ENCODE data around the gene NUDT16. TPM values are rescaled to one million over a fixed set of nuclear protein-coding genes. Genes with fewer than 3 reads are reported as not detected.
"Not testable (repeated sequence)": the region's sequence is repeated elsewhere in the genome, so short reads cannot be mapped to it uniquely, and the experiment has no call there.

NUDT16 gene
- total RNA-seq (11.5 TPM), polyA plus RNA-seq (41.1 TPM)

- peak; percentile 91 for DNase-seq (ENCODE audit: extremely low spot score)
- peaks cover 3% of the 10 kb centered on the region for H3K4me1 ChIP-seq (ENCODE audit: insufficient read depth)
- H3K4me3 ChIP-seq (ENCODE audit: low read depth, low read length) = peak within 1 kb of the TSS; percentile 74
- peak within 1 kb of the TSS; percentile 81 for H3K27ac ChIP-seq (ENCODE audit: low read depth)
- no peaks in the 10 kb centered on the region for H3K36me3 ChIP-seq (ENCODE audit: insufficient read depth)
- under 1% methylated on average over 73 of the region's 73 CpGs for WGBS
These were observed at the start of gene NUDT16 for GRCh38 chr3:131381445-131382291. TSS of gene NUDT16 (plus strand) at chr3:131381774. CDS start at chr3:131381805, 31 bp downstream.

- H3K4me3 ChIP-seq (ENCODE audit: low read depth, low read length) = no peak overlapping the region
- no peaks in the 10 kb centered on the region for H3K36me3 ChIP-seq (ENCODE audit: insufficient read depth)
- WGBS = 89% methylated on average over 3 of the region's 3 CpGs
- no peaks in the 10 kb centered on the region for H3K4me1 ChIP-seq (ENCODE audit: insufficient read depth)
- no peak for DNase-seq (ENCODE audit: extremely low spot score)
- no peak overlapping the region for H3K27ac ChIP-seq (ENCODE audit: low read depth)
These were observed 42.5 kb upstream of the NUDT16 start for GRCh38 chr3:131338948-131339640.

GRCh38 chr3:131341761-131342160, 39.8 kb upstream of the NUDT16 start:
- Histone ChIP-seq H3K4me3 (ENCODE audit: low read depth, low read length) (no peak overlapping the region), H3K4me1 (ENCODE audit: insufficient read depth) (no peaks in the 10 kb centered on the region), H3K27ac (ENCODE audit: low read depth) (no peak overlapping the region), H3K36me3 (ENCODE audit: insufficient read depth) (no peaks in the 10 kb centered on the region)
- DNase-seq (ENCODE audit: extremely low spot score) = no peak
- WGBS = 97% methylated on average over 2 of the region's 2 CpGs

GRCh38 chr3:131348911-131349310, 32.7 kb upstream of the NUDT16 start:
- 58% methylated on average over 2 of the region's 2 CpGs for WGBS
- H3K36me3 ChIP-seq (ENCODE audit: insufficient read depth) = no peaks in the 10 kb centered on the region
- no peak overlapping the region for H3K27ac ChIP-seq (ENCODE audit: low read depth)
- no peak overlapping the region for H3K4me3 ChIP-seq (ENCODE audit: low read depth, low read length)
- no peak for DNase-seq (ENCODE audit: extremely low spot score)
- H3K4me1 ChIP-seq (ENCODE audit: insufficient read depth) = no peaks in the 10 kb centered on the region

GRCh38 chr3:131349454-131349853, 32.1 kb upstream of the NUDT16 start:
- Histone ChIP-seq H3K4me3 (ENCODE audit: low read depth, low read length) (no peak overlapping the region), H3K36me3 (ENCODE audit: insufficient read depth) (no peaks in the 10 kb centered on the region), H3K4me1 (ENCODE audit: insufficient read depth) (no peaks in the 10 kb centered on the region), H3K27ac (ENCODE audit: low read depth) (no peak overlapping the region)
- 89% methylated on average over 5 of the region's 5 CpGs for WGBS
- no peak for DNase-seq (ENCODE audit: extremely low spot score)

- no peak for DNase-seq (ENCODE audit: extremely low spot score)
- 78% methylated on average over 4 of the region's 4 CpGs for WGBS
- H3K36me3 ChIP-seq (ENCODE audit: insufficient read depth) = no peaks in the 10 kb centered on the region
- H3K4me3 ChIP-seq (ENCODE audit: low read depth, low read length) = no peak overlapping the region
- no peaks in the 10 kb centered on the region for H3K4me1 ChIP-seq (ENCODE audit: insufficient read depth)
- H3K27ac ChIP-seq (ENCODE audit: low read depth) = no peak overlapping the region
These were observed 31.6 kb upstream of the NUDT16 start for GRCh38 chr3:131349946-131350347.

GRCh38 chr3:131350506-131350905, 31.1 kb upstream of the NUDT16 start:
- no peak for DNase-seq (ENCODE audit: extremely low spot score)
- WGBS = 93% methylated on average over 1 of the region's 1 CpG
- H3K27ac ChIP-seq (ENCODE audit: low read depth) = no peak overlapping the region
- no peaks in the 10 kb centered on the region for H3K36me3 ChIP-seq (ENCODE audit: insufficient read depth)
- no peak overlapping the region for H3K4me3 ChIP-seq (ENCODE audit: low read depth, low read length)
- H3K4me1 ChIP-seq (ENCODE audit: insufficient read depth) = no peaks in the 10 kb centered on the region

GRCh38 chr3:131353016-131353877, 28.3 kb upstream of the NUDT16 start:
- no peak overlapping the region for H3K27ac ChIP-seq (ENCODE audit: low read depth)
- H3K4me1 ChIP-seq (ENCODE audit: insufficient read depth) = no peaks in the 10 kb centered on the region
- DNase-seq (ENCODE audit: extremely low spot score) = no peak
- WGBS = 78% methylated on average over 2 of the region's 2 CpGs
- no peak overlapping the region for H3K4me3 ChIP-seq (ENCODE audit: low read depth, low read length)
- no peaks in the 10 kb centered on the region for H3K36me3 ChIP-seq (ENCODE audit: insufficient read depth)

- Histone ChIP-seq H3K4me1 (ENCODE audit: insufficient read depth) (no peaks in the 10 kb centered on the region), H3K4me3 (ENCODE audit: low read depth, low read length) (no peak overlapping the region), H3K36me3 (ENCODE audit: insufficient read depth) (no peaks in the 10 kb centered on the region), H3K27ac (ENCODE audit: low read depth) (no peak overlapping the region)
- 54% methylated on average over 2 of the region's 2 CpGs for WGBS
- no peak for DNase-seq (ENCODE audit: extremely low spot score)
These were observed 27.6 kb upstream of the NUDT16 start for GRCh38 chr3:131353986-131354385.

- Histone ChIP-seq H3K4me1 (ENCODE audit: insufficient read depth) (no peaks in the 10 kb centered on the region), H3K4me3 (ENCODE audit: low read depth, low read length) (no peak overlapping the region), H3K27ac (ENCODE audit: low read depth) (no peak overlapping the region), H3K36me3 (ENCODE audit: insufficient read depth) (no peaks in the 10 kb centered on the region)
- 90% methylated on average over 5 of the region's 5 CpGs for WGBS
- DNase-seq (ENCODE audit: extremely low spot score) = no peak
These were observed 25.5 kb upstream of the NUDT16 start for GRCh38 chr3:131356006-131356595.

- WGBS = 98% methylated on average over 1 of the region's 1 CpG
- Histone ChIP-seq H3K4me3 (ENCODE audit: low read depth, low read length) (no peak overlapping the region), H3K36me3 (ENCODE audit: insufficient read depth) (no peaks in the 10 kb centered on the region), H3K4me1 (ENCODE audit: insufficient read depth) (no peaks in the 10 kb centered on the region), H3K27ac (ENCODE audit: low read depth) (no peak overlapping the region)
- DNase-seq (ENCODE audit: extremely low spot score) = no peak
These were observed 24.3 kb upstream of the NUDT16 start for GRCh38 chr3:131357275-131357674.

- DNase-seq (ENCODE audit: extremely low spot score) = no peak
- no peak overlapping the region for H3K27ac ChIP-seq (ENCODE audit: low read depth)
- H3K4me1 ChIP-seq (ENCODE audit: insufficient read depth) = no peaks in the 10 kb centered on the region
- H3K36me3 ChIP-seq (ENCODE audit: insufficient read depth) = no peaks in the 10 kb centered on the region
- WGBS = 65% methylated on average over 4 of the region's 4 CpGs
- H3K4me3 ChIP-seq (ENCODE audit: low read depth, low read length) = no peak overlapping the region
These were observed 21.3 kb upstream of the NUDT16 start for GRCh38 chr3:131360191-131360755.

- H3K36me3 ChIP-seq (ENCODE audit: insufficient read depth); DNase-seq (ENCODE audit: extremely low spot score); H3K4me1 ChIP-seq (ENCODE audit: insufficient read depth): not testable (repeated sequence)
- H3K4me3 ChIP-seq (ENCODE audit: low read depth, low read length) = peak overlapping the region; percentile 38
- WGBS = 85% methylated on average over 7 of the region's 7 CpGs
- H3K27ac ChIP-seq (ENCODE audit: low read depth) = peak overlapping the region; percentile 13
These were observed 20.5 kb upstream of the NUDT16 start for GRCh38 chr3:131361066-131361463.

All from urinary bladder (tissue), 4 donors.